ENCODE measurements around the gene PUM1.

PUM1 gene

GRCh38 chr1:31005617-31006166 is 59.8 kb downstream of the PUM1 start:
- TF ChIP-seq CTCF (IDR thresholded peaks at IDR 0.05; ENCODE audit: low read length, missing control alignments), result no peak
- DNase-seq (ENCODE audit: low read depth), result no peak
- no peak overlapping the region for H3K4me3 ChIP-seq (replicated peaks; ENCODE audit: low read depth, low read length)

GRCh38 chr1:31005198-31005597 is 60.3 kb downstream of the PUM1 start:
- H3K4me3 ChIP-seq (replicated peaks; ENCODE audit: low read depth, low read length), result no peak overlapping the region
- no peak for TF ChIP-seq CTCF (IDR thresholded peaks at IDR 0.05; ENCODE audit: low read length, missing control alignments)
- DNase-seq (ENCODE audit: low read depth), result no peak

- no peak for DNase-seq (ENCODE audit: low read depth)
- TF ChIP-seq CTCF (IDR thresholded peaks at IDR 0.05; ENCODE audit: low read length, missing control alignments), result no peak
- H3K4me3 ChIP-seq (replicated peaks; ENCODE audit: low read depth, low read length), result no peak overlapping the region
Observed at GRCh38 chr1:31004231-31004621, 61.3 kb downstream of the PUM1 start.

- TF ChIP-seq CTCF (IDR thresholded peaks at IDR 0.05; ENCODE audit: low read length, missing control alignments), result no peak
- no peak overlapping the region for H3K4me3 ChIP-seq (replicated peaks; ENCODE audit: low read depth, low read length)
- DNase-seq (ENCODE audit: low read depth), result no peak
Observed at GRCh38 chr1:31003613-31004230, 61.8 kb downstream of the PUM1 start.

GRCh38 chr1:31000301-31000700 is 65.2 kb downstream of the PUM1 start:
- H3K4me3 ChIP-seq (replicated peaks; ENCODE audit: low read depth, low read length), result no peak overlapping the region

GRCh38 chr1:30998887-30999286 is 66.6 kb downstream of the PUM1 start:
- no peak overlapping the region for H3K4me3 ChIP-seq (replicated peaks; ENCODE audit: low read depth, low read length)
- DNase-seq (ENCODE audit: low read depth), result no peak
- TF ChIP-seq CTCF (IDR thresholded peaks at IDR 0.05; ENCODE audit: low read length, missing control alignments), result no peak

More at GRCh38 chr1:31000301-31000700, 65.2 kb downstream of the PUM1 start:
- no peak for TF ChIP-seq CTCF (IDR thresholded peaks at IDR 0.05; ENCODE audit: low read length, missing control alignments)
- no peak for DNase-seq (ENCODE audit: low read depth)

GRCh38 chr1:30998171-30998570 is 67.3 kb downstream of the PUM1 start:
- no peak for DNase-seq (ENCODE audit: low read depth)
- no peak overlapping the region for H3K4me3 ChIP-seq (replicated peaks; ENCODE audit: low read depth, low read length)
- no peak for TF ChIP-seq CTCF (IDR thresholded peaks at IDR 0.05; ENCODE audit: low read length, missing control alignments)

Data from fibroblast of pulmonary artery (primary cell).